Loucy (cell line): ENCODE measurements around the gene CCNG2.

Source experiments
- H2AFZ ChIP-seq: fragments of 200-600 bp; sonication (generic); 2 replicates; pipeline ENCODE4 v1.6.0; 2016; ENCODE audit warnings: antibody characterized with exemption, mild to moderate bottlenecking, low read length, moderate library complexity
- H3F3A ChIP-seq: fragments of 200-600 bp; 2 replicates; pipeline ENCODE4 v1.6.0; 2016; ENCODE audit warnings: antibody characterized with exemption, low read depth, mild to moderate bottlenecking
- H3K27me3 ChIP-seq: fragments of 200-600 bp; sonication (generic); 2 replicates; pipeline ENCODE4 v1.6.1; 2014; ENCODE audit warnings: low read length, mild to moderate bottlenecking; ENCODE audit not compliant: insufficient read depth, poor library complexity, severe bottlenecking
- H3K36me3 ChIP-seq: fragments of 200-600 bp; sonication (generic); 2 replicates; pipeline ENCODE4 v1.6.1; 2016; ENCODE audit warnings: low read length; ENCODE audit not compliant: insufficient read depth
- H3K4me1 ChIP-seq: fragments of 200-600 bp; sonication (generic); 2 replicates; pipeline ENCODE4 v1.5.1; 2014; ENCODE audit warnings: low read length, mild to moderate bottlenecking; ENCODE audit not compliant: insufficient read depth, poor library complexity, severe bottlenecking
- H3K4me2 ChIP-seq: fragments of 200-600 bp; sonication (generic); 2 replicates; pipeline ENCODE4 v1.6.0; 2014; ENCODE audit warnings: antibody characterized with exemption, low read length, low read depth, mild to moderate bottlenecking; ENCODE audit not compliant: poor library complexity, severe bottlenecking
- H3K4me3 ChIP-seq: fragments of 200-600 bp; sonication (generic); 2 replicates; pipeline ENCODE4 v1.5.1; 2014; ENCODE audit warnings: low read length, mild to moderate bottlenecking, mixed read lengths; ENCODE audit not compliant: poor library complexity, severe bottlenecking
- H3K79me2 ChIP-seq: fragments of 200-600 bp; sonication (generic); 2 replicates; pipeline ENCODE4 v1.6.1; 2014; ENCODE audit warnings: low read length; ENCODE audit not compliant: insufficient read depth
- H3K9ac ChIP-seq: fragments of 200-600 bp; sonication (generic); 2 replicates; pipeline ENCODE4 v1.6.0; 2014; ENCODE audit warnings: mild to moderate bottlenecking, low read depth, low read length, moderate library complexity; ENCODE audit not compliant: poor library complexity, severe bottlenecking
- H3K9me2 ChIP-seq: fragments of 200-600 bp; sonication (generic); replicated peaks from 2 replicates; pipeline ENCODE4 v1.6.1; 2016; ENCODE audit warnings: low read depth, low read length, mixed read lengths
- H3K9me3 ChIP-seq: fragments of 200-600 bp; sonication (generic); 2 replicates; pipeline ENCODE4 v1.6.1; 2014; ENCODE audit warnings: mild to moderate bottlenecking, antibody characterized with exemption, low read length, low read depth; ENCODE audit not compliant: insufficient read depth
- H4K20me1 ChIP-seq: fragments of 200-600 bp; sonication (generic); 2 replicates; pipeline ENCODE4 v1.6.0; 2014; ENCODE audit warnings: antibody characterized with exemption, low read length, mild to moderate bottlenecking; ENCODE audit not compliant: insufficient read depth, poor library complexity, severe bottlenecking
- CTCF ChIP-seq: fragments of 200-600 bp; sonication (generic); conservative IDR thresholded peaks from 2 replicates; pipeline ENCODE4 v1.5.1; 2014; ENCODE audit warnings: mild to moderate bottlenecking, antibody characterized with exemption, low read length
- EZH2phosphoT487 ChIP-seq: fragments of 200-600 bp; IDR thresholded peaks from 2 replicates; pipeline ENCODE4 v1.6.1; 2018; ENCODE audit warnings: antibody characterized with exemption, mild to moderate bottlenecking, moderate library complexity, borderline replicate concordance

CCNG2 gene

GRCh38 chr4:77154761-77155499 lies 2.1 kb upstream of the CCNG2 start:
- Histone ChIP-seq H2AFZ (peak overlapping the region; percentile 57), H3K9me2 (no peaks in the 10 kb centered on the region), H3F3A (no peaks in the 10 kb centered on the region; the same call in 1 of the 2 replicates), H3K79me2 (peaks cover 33% of the 10 kb centered on the region), H3K27me3 (no peaks in the 10 kb centered on the region), H3K4me3 (peak overlapping the region; percentile 15), H3K9me3 (no peaks in the 10 kb centered on the region), H3K4me2 (peak overlapping the region; percentile 93), H4K20me1 (peaks cover 22% of the 10 kb centered on the region), H3K9ac (peak overlapping the region; percentile 97), H3K36me3 (peaks cover 10% of the 10 kb centered on the region; the same call in 1 of the 2 replicates), H3K4me1 (peaks cover 60% of the 10 kb centered on the region)
- TF ChIP-seq CTCF, result no peak
- no peak for TF ChIP-seq EZH2phosphoT487

- H4K20me1 ChIP-seq, result peaks cover 31% of the 10 kb centered on the region
- no peaks in the 10 kb centered on the region; the same call in 1 of the 2 replicates for H3F3A ChIP-seq
- H3K9me3 ChIP-seq, result no peaks in the 10 kb centered on the region
- peak overlapping the region; percentile 62 for H2AFZ ChIP-seq
- peak overlapping the region; percentile 82 for H3K4me3 ChIP-seq
- H3K27me3 ChIP-seq, result no peaks in the 10 kb centered on the region
- TF ChIP-seq EZH2phosphoT487, result no peak
- no peak for TF ChIP-seq CTCF
- peaks cover 16% of the 10 kb centered on the region; the same call in 1 of the 2 replicates for H3K36me3 ChIP-seq
- peaks cover 42% of the 10 kb centered on the region for H3K79me2 ChIP-seq
- peaks cover 60% of the 10 kb centered on the region for H3K4me1 ChIP-seq
- H3K4me2 ChIP-seq, result peak overlapping the region; percentile 93
- no peaks in the 10 kb centered on the region for H3K9me2 ChIP-seq
- H3K9ac ChIP-seq, result peak overlapping the region; percentile 97
These were observed 1.2 kb upstream of the CCNG2 start for GRCh38 chr4:77155631-77156452.

GRCh38 chr4:77156533-77156911 lies 485 bp upstream of the CCNG2 start:
- H3K9me2 ChIP-seq, result no peaks in the 10 kb centered on the region

More at GRCh38 chr4:77156533-77156911, 485 bp upstream of the CCNG2 start:
- Histone ChIP-seq H4K20me1 (peaks cover 38% of the 10 kb centered on the region), H3K79me2 (peaks cover 49% of the 10 kb centered on the region), H3K4me2 (peak overlapping the region; percentile 93), H3K27me3 (no peaks in the 10 kb centered on the region), H3K9me3 (no peaks in the 10 kb centered on the region), H3K9ac (peak overlapping the region; percentile 97), H3K36me3 (peaks cover 22% of the 10 kb centered on the region; the same call in 1 of the 2 replicates), H3K4me3 (peak overlapping the region; percentile 82), H3K4me1 (peaks cover 60% of the 10 kb centered on the region), H2AFZ (peak overlapping the region; percentile 87), H3F3A (no peaks in the 10 kb centered on the region; the same call in 1 of the 2 replicates)
- no peak for TF ChIP-seq EZH2phosphoT487
- no peak for TF ChIP-seq CTCF
